Peyer's patch (tissue), 4 donors: Measurements from ENCODE around the gene NES.

Source experiments
- CTCF ChIP-seq, 6 experiments: fragments of 450-650 bp in 4 of 6; fragments of 200-600 bp in 2 of 6; sonication (generic) in 1 of 6; IDR thresholded peaks; one replicate each; pipeline ENCODE4 v1.5.1; 2017 to 2019; ENCODE audit warnings: antibody characterized with exemption in 6 of 6, mild to moderate bottlenecking in 3 of 6, moderate library complexity in 1 of 6
- POLR2A ChIP-seq, 2 donors: fragments of 450-650 bp; IDR thresholded peaks; one replicate each; pipeline ENCODE4 v1.5.1; 2017; ENCODE audit warnings: antibody characterized with exemption in 2 of 2, mild to moderate bottlenecking in 2 of 2, moderate library complexity in 2 of 2

GRCh38 chr1:156646738-156647211 is 30.4 kb downstream of the NES start:
- TF ChIP-seq POLR2A (IDR thresholded peaks at IDR 0.05) (no peak), CTCF (IDR thresholded peaks at IDR 0.05) (no peak)
